HG03066 (cell line): ENCODE data around the gene DEF6.

Source experiments
- ATAC-seq: cut with Tn5 transposase; IDR thresholded peaks from one replicate; pipeline ENCODE4 v1.9.1; 2021; ENCODE audit warnings: low read depth; ENCODE audit not compliant: unreplicated experiment

DEF6 gene

DNA sequence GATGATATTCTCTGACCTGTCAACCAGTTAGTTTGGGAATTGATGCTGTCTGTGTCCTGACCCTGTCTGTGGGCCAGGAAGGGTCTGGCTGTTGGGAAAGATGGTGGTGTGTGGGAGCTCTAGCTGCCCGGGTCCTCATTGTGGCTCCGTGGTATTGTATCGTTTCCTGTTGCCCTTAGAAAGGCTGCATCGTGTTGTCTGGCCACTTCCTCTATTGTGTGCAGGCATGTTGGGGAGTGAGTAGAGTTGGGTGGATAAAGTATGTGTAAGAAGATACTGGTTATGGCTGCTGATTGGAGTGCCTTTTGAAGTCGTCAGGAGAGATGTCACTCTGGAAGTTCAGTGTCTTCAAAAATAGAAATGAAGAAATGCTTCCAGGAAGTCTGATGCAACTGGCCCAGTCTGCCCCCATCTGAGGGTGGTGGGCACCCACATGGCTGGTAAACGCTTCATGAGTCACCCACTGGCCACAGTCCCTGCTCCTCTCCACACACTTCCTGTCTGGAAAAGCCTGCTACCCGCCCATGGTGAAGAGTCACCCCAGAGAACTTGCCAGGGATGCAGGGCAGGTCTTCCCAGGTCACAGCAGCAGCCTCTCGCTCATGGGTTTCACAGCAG, 72.6 kb downstream of the DEF6 start:
- ATAC-seq, result no peak

DNA sequence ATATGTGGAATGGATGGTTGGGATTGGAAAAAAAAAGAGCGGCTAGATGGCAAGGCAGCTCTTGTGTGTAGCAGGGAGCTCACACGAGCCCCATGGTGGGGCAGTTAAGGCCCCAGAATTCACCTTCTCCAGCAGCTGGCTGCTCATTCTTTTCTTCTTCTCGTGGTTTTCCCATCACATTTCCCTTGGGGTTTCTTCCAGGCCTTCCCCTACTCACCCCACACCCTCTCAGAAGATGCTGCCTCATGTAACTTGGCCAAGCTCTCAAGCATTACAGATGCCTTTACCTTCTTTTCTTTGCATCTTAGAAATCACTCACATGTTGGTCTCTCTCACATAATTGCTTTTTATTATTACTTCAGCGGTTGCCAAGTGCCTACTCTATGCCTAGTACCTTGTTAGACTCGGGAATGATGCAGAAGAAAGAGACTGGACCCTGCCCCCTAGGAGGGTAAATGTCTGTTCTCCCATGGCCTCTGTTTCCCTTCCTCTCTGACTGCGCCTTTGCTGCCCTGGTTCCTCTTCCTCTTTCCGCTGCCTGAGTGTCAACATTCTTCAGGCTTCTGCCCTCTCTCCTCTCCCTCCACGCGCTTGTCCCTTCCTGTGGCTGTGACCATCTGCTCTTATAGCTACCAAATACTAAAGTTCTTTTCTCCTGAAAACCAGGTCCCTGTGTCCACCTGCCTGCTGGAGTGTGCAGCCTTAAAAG, 73.3 kb downstream of the DEF6 start:
- no peak for ATAC-seq
